Measurements from ENCODE around the gene ELF1.

DNA sequence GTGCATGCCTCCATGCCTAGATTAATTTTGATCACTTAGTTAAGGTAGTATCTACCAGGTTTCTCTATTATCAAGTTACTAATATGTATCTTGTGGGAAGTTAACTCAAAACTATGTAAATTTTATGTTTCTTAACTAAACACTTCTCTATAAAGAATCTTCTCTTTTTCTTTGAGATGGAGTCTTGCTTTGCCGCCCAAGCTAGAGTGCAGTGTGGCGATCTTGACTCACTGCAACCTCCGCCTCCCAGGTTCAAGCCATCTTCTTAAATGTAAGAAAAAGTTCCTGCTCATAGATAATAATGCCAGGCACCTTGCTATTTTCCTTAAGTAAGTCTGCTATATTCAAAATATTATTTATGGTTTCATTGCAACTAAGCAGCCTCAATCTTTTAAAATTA, 58.4 kb downstream of the ELF1 start:
- TF ChIP-seq POLR2AphosphoS5 (IDR thresholded peaks at IDR 0.05; ENCODE audit: low read depth) = no peak
- TF ChIP-seq, protein P1, sequence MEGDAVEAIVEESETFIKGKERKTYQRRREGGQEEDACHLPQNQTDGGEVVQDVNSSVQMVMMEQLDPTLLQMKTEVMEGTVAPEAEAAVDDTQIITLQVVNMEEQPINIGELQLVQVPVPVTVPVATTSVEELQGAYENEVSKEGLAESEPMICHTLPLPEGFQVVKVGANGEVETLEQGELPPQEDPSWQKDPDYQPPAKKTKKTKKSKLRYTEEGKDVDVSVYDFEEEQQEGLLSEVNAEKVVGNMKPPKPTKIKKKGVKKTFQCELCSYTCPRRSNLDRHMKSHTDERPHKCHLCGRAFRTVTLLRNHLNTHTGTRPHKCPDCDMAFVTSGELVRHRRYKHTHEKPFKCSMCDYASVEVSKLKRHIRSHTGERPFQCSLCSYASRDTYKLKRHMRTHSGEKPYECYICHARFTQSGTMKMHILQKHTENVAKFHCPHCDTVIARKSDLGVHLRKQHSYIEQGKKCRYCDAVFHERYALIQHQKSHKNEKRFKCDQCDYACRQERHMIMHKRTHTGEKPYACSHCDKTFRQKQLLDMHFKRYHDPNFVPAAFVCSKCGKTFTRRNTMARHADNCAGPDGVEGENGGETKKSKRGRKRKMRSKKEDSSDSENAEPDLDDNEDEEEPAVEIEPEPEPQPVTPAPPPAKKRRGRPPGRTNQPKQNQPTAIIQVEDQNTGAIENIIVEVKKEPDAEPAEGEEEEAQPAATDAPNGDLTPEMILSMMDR (IDR thresholded peaks at IDR 0.05; ENCODE audit: insufficient read depth, low read length) = no peak
- TF ChIP-seq GABPA (IDR thresholded peaks at IDR 0.05; ENCODE audit: low read depth) = no peak

All from HL-60 (cell line).